Chondrocyte (in vitro differentiated cells): ENCODE data around the gene CUL4A. TPM values are rescaled to one million over a fixed set of nuclear protein-coding genes. Genes with fewer than 3 reads are reported as not detected.
A peak's percentile ranks its signal among the peaks of the same experiment; 100 is the strongest.

Source experiments
- DNase-seq: peaks from one replicate; pipeline ENCODE4 v3.0.0; 2021; ENCODE audit warnings: mixed read lengths, low spot score
- H3K27ac Mint-ChIP-seq: one replicate; pipeline ENCODE4 v1.8.0; 2021; ENCODE audit warnings: mild to moderate bottlenecking, moderate library complexity, mixed read lengths; ENCODE audit not compliant: unreplicated experiment
- H3K27me3 Mint-ChIP-seq: 2 replicates; pipeline ENCODE4 v1.8.0; 2021; ENCODE audit warnings: low read depth, mixed read lengths
- H3K36me3 Mint-ChIP-seq: 2 replicates; pipeline ENCODE4 v1.8.0; 2021; ENCODE audit warnings: low read depth, mixed read lengths
- H3K4me1 Mint-ChIP-seq: 2 replicates; pipeline ENCODE4 v1.8.0; 2021; ENCODE audit warnings: low read depth, mild to moderate bottlenecking, mixed read lengths
- H3K4me3 Mint-ChIP-seq: one replicate; pipeline ENCODE4 v1.8.0; 2021; ENCODE audit warnings: mild to moderate bottlenecking, moderate library complexity, mixed read lengths; ENCODE audit not compliant: unreplicated experiment
- H3K9me3 Mint-ChIP-seq: 2 replicates; pipeline ENCODE4 v1.8.0; 2021; ENCODE audit warnings: low read depth, mixed read lengths
- CTCF ChIP-seq: fragments of 200-600 bp; sonication (generic); IDR thresholded peaks from 2 replicates; pipeline ENCODE4 v1.5.0; 2021; ENCODE audit warnings: antibody characterized with exemption, mild to moderate bottlenecking, moderate library complexity
- total RNA-seq: library from RNA; stranded (reverse); gene quantifications from 3 replicates; pipeline ENCODE4 v1.2.1, GENCODE V29; 2021

The CUL4A gene
- total RNA-seq, 1 donor from 2014 or later: 64.6 TPM

GRCh38 chr13:113179374-113180230, 29.8 kb upstream of the CUL4A start:
- Mint-ChIP-seq H3K9me3 (no peaks in the 10 kb centered on the region), H3K27me3 (no peaks in the 10 kb centered on the region), H3K4me3 (no peak overlapping the region), H3K4me1 (peaks cover 41% of the 10 kb centered on the region), H3K27ac (peak overlapping the region; percentile 79), H3K36me3 (peaks cover 24% of the 10 kb centered on the region)
- no peak for DNase-seq
- TF ChIP-seq CTCF: no peak

GRCh38 chr13:113182046-113182445, 27.4 kb upstream of the CUL4A start:
- Mint-ChIP-seq H3K9me3 (no peaks in the 10 kb centered on the region), H3K27ac (no peak overlapping the region), H3K4me3 (no peak overlapping the region), H3K4me1 (peaks cover 54% of the 10 kb centered on the region), H3K27me3 (no peaks in the 10 kb centered on the region), H3K36me3 (peaks cover 15% of the 10 kb centered on the region)
- DNase-seq: no peak
- TF ChIP-seq CTCF: no peak

- no peak for TF ChIP-seq CTCF
- H3K9me3 Mint-ChIP-seq: no peaks in the 10 kb centered on the region
- peaks cover 59% of the 10 kb centered on the region for H3K4me1 Mint-ChIP-seq
- no peak for DNase-seq
- no peak overlapping the region for H3K4me3 Mint-ChIP-seq
- no peaks in the 10 kb centered on the region for H3K27me3 Mint-ChIP-seq
- peaks cover 17% of the 10 kb centered on the region for H3K36me3 Mint-ChIP-seq
- H3K27ac Mint-ChIP-seq: peak overlapping the region; percentile 49
Measured at GRCh38 chr13:113183450-113184129, 25.8 kb upstream of the CUL4A start.

- no peak for DNase-seq
- no peaks in the 10 kb centered on the region for H3K9me3 Mint-ChIP-seq
- peaks cover 53% of the 10 kb centered on the region for H3K4me1 Mint-ChIP-seq
- peaks cover 19% of the 10 kb centered on the region for H3K36me3 Mint-ChIP-seq
- no peak overlapping the region for H3K27ac Mint-ChIP-seq
- no peaks in the 10 kb centered on the region for H3K27me3 Mint-ChIP-seq
- no peak for TF ChIP-seq CTCF
- H3K4me3 Mint-ChIP-seq: no peak overlapping the region
Measured at GRCh38 chr13:113184568-113185440, 24.6 kb upstream of the CUL4A start.
